Stomach smooth muscle (tissue), 2 donors: Measurements from ENCODE around the gene FAM217A.

Experiments used
- H3K27ac ChIP-seq: one replicate; pipeline ENCODE4 v1.7.0; 2013; ENCODE audit warnings: mild to moderate bottlenecking, low read length, inconsistent platforms
- H3K27me3 ChIP-seq, 2 donors: one replicate each; pipeline ENCODE4 v1.7.0; 2013; ENCODE audit warnings: low read length in 2 of 2; ENCODE audit not compliant: insufficient read depth in 2 of 2, control insufficient read depth in 1 of 2
- H3K36me3 ChIP-seq, 2 donors: one replicate each; pipeline ENCODE4 v1.7.0; 2013; ENCODE audit warnings: low read length in 2 of 2; ENCODE audit not compliant: control insufficient read depth in 2 of 2, insufficient read depth in 2 of 2
- H3K4me1 ChIP-seq: one replicate; pipeline ENCODE4 v1.7.0; 2013; ENCODE audit warnings: low read length; ENCODE audit not compliant: control insufficient read depth, insufficient read depth
- H3K4me3 ChIP-seq, 2 donors: one replicate each; pipeline ENCODE4 v1.7.0; 2013; ENCODE audit warnings: low read length in 2 of 2
- H3K9ac ChIP-seq, 2 donors: one replicate each; pipeline ENCODE4 v1.7.0; 2013; ENCODE audit warnings: low read length in 2 of 2, mild to moderate bottlenecking in 1 of 2
- H3K9me3 ChIP-seq, 2 donors: one replicate each; pipeline ENCODE4 v1.7.0; 2013; ENCODE audit warnings: low read length in 2 of 2; ENCODE audit not compliant: control insufficient read depth in 2 of 2
- donor health status: healthy.
- donor health status: Pancreatic carcinoma.

FAM217A gene

DNA sequence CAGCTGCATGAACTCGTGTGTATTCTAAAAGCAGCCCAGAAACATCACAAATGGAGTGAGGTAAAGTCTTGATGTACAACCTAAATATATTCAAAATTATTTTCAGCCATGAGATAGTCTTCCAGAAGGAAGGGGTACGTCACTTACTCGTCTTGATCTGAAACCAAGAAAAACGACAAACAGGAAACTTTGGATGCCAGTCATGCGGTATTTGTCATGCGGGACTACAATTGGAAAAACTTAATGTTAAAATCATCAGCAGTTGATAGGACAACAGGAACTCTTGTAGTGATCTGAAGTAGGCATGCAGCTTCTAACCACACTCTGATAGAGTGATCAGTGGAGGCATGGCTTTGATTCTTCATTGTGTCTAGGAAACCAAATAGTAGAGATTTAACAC, 29.7 kb downstream of the FAM217A start:
- Histone ChIP-seq H3K36me3 (peaks cover 30 to 39% of the 10 kb centered on the region in 2 donors), H3K9ac (no peak overlapping the region), H3K9me3 (no peaks in the 10 kb centered on the region), H3K4me1 (no peaks in the 10 kb centered on the region), H3K27ac (no peak overlapping the region), H3K27me3 (no peaks in the 10 kb centered on the region), H3K4me3 (no peak overlapping the region)

DNA sequence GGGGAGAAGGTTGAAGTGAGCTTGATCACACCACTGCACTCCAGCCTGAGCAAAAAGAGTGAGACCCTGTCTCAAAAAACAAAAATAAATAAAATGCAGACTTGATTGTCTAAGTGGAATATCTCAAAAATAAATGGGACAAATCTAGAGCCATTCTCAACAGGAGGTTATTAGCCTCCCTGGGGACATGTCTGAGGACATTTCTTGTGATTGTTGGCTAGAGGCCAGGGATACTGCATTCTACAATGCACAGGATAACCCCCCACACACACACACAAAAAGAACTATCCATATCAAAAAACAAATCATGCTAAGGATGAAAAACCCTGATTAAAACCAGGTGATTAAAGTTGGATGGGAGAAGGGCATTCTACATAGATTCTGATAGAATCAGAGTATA, 37.5 kb downstream of the FAM217A start:
- no peak overlapping the region for H3K4me3 ChIP-seq
- no peaks in the 10 kb centered on the region for H3K27me3 ChIP-seq
- H3K36me3 ChIP-seq = peaks cover 31 to 45% of the 10 kb centered on the region in 2 donors
- H3K27ac ChIP-seq = no peak overlapping the region
- no peaks in the 10 kb centered on the region for H3K9me3 ChIP-seq
- H3K4me1 ChIP-seq = no peaks in the 10 kb centered on the region
- H3K9ac ChIP-seq = no peak overlapping the region

- no peak overlapping the region for H3K4me3 ChIP-seq
- H3K9ac ChIP-seq = no peak overlapping the region
- peaks cover 31 to 41% of the 10 kb centered on the region in 2 donors for H3K36me3 ChIP-seq
- no peak overlapping the region for H3K27ac ChIP-seq
- H3K9me3 ChIP-seq = no peaks in the 10 kb centered on the region
- no peaks in the 10 kb centered on the region for H3K27me3 ChIP-seq
- H3K4me1 ChIP-seq = no peaks in the 10 kb centered on the region
These were observed 39.6 kb downstream of the FAM217A start for GRCh38 chr6:4039348-4039747.

DNA sequence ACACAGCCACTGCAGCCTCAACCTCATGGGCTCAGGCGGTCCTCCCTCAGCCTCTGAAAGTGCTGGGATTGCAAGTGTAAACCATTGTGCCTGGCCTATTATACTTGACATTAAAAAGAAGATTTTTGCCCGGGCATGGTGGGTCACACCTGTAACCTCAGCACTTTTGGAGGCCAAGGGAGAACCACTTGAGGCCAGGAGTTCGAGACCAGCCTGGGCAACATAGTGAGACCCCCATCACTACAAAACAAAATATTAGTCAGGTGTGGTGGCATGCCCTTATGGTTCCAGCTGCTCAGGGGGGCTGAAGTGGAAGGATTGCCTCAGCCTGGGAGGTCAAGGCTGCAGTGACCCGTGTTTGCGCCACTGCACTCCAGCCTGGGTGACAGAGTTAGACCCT, 42.4 kb downstream of the FAM217A start:
- no peaks in the 10 kb centered on the region for H3K4me1 ChIP-seq
- no peaks in the 10 kb centered on the region for H3K9me3 ChIP-seq
- no peak overlapping the region for H3K9ac ChIP-seq
- H3K36me3 ChIP-seq = peaks cover 17 to 28% of the 10 kb centered on the region in 2 donors
- no peaks in the 10 kb centered on the region for H3K27me3 ChIP-seq
- no peak overlapping the region for H3K4me3 ChIP-seq
- H3K27ac ChIP-seq = no peak overlapping the region

DNA sequence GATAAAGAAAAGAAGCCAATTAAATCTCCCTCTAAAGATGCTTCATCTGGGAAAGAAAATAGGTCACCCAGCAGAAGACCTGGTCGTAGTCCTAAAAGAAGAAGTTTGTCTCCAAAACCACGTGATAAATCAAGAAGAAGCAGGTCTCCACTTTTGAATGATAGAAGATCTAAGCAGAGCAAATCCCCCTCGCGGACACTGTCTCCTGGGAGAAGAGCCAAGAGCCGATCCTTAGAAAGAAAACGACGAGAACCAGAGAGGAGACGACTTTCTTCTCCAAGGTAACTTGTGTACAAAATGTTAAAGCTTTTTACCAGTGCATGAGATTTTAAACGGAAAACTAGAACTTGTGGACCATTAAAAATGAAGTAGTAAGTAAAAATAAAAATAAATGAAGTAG, 46.5 kb downstream of the FAM217A start:
- no peaks in the 10 kb centered on the region for H3K4me1 ChIP-seq

GRCh38 chr6:4031442-4031841, 47.5 kb downstream of the FAM217A start:
- Histone ChIP-seq H3K36me3 (peaks cover 0 to 4% of the 10 kb centered on the region in 2 donors), H3K4me3 (no peak overlapping the region), H3K4me1 (no peaks in the 10 kb centered on the region), H3K27me3 (no peaks in the 10 kb centered on the region), H3K27ac (no peak overlapping the region), H3K9me3 (no peaks in the 10 kb centered on the region), H3K9ac (no peak overlapping the region)

More for the DNA sequence above, 46.5 kb downstream of the FAM217A start:
- Histone ChIP-seq H3K27ac (no peak overlapping the region), H3K36me3 (peaks cover 0 to 4% of the 10 kb centered on the region in 2 donors), H3K4me3 (peak overlapping the region in 1 of 2 donors; percentile 35), H3K9me3 (no peaks in the 10 kb centered on the region), H3K27me3 (no peaks in the 10 kb centered on the region), H3K9ac (no peak overlapping the region)

GRCh38 chr6:4030669-4031068, 48.3 kb downstream of the FAM217A start:
- Histone ChIP-seq H3K27ac (no peak overlapping the region), H3K36me3 (peaks cover 0 to 4% of the 10 kb centered on the region in 2 donors), H3K4me3 (no peak overlapping the region), H3K4me1 (no peaks in the 10 kb centered on the region), H3K9ac (no peak overlapping the region), H3K9me3 (no peaks in the 10 kb centered on the region), H3K27me3 (no peaks in the 10 kb centered on the region)

GRCh38 chr6:4029687-4030086, 49.2 kb downstream of the FAM217A start:
- H3K27me3 ChIP-seq = no peaks in the 10 kb centered on the region
- H3K36me3 ChIP-seq = peaks cover 0 to 4% of the 10 kb centered on the region in 2 donors
- no peak overlapping the region for H3K9ac ChIP-seq
- H3K4me1 ChIP-seq = no peaks in the 10 kb centered on the region
- no peak overlapping the region for H3K4me3 ChIP-seq
- H3K9me3 ChIP-seq = no peaks in the 10 kb centered on the region
- H3K27ac ChIP-seq = no peak overlapping the region

GRCh38 chr6:4028051-4028450, 50.9 kb downstream of the FAM217A start:
- H3K36me3 ChIP-seq = peaks cover 0 to 4% of the 10 kb centered on the region in 2 donors
- no peak overlapping the region for H3K4me3 ChIP-seq
- H3K27me3 ChIP-seq = no peaks in the 10 kb centered on the region
- peaks cover 8% of the 10 kb centered on the region for H3K4me1 ChIP-seq
- no peak overlapping the region for H3K9ac ChIP-seq
- no peaks in the 10 kb centered on the region for H3K9me3 ChIP-seq
- no peak overlapping the region for H3K27ac ChIP-seq

DNA sequence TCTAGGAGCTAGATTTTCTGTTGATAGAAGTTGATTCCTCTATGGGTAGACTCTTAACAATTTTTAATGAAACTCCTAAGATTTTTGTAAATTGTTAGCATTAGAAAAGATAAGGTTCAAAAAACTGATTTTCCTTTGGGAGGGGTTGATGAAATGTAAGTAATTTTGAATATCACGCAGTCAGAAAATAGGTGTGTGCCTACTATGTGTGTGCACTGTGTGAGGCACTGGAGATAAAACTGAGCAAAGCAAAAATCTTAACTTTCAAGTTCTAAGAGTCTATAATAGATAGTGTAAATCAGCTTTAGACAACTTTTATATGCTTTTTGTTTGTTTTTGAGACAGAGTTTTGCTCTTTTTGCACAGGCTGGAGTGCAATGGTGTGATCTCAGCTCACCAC, 53.3 kb downstream of the FAM217A start:
- Histone ChIP-seq H3K4me3 (no peak overlapping the region), H3K27me3 (no peaks in the 10 kb centered on the region), H3K27ac (no peak overlapping the region), H3K4me1 (peaks cover 16% of the 10 kb centered on the region), H3K9ac (no peak overlapping the region), H3K36me3 (peaks cover 0 to 4% of the 10 kb centered on the region in 2 donors), H3K9me3 (no peaks in the 10 kb centered on the region)

DNA sequence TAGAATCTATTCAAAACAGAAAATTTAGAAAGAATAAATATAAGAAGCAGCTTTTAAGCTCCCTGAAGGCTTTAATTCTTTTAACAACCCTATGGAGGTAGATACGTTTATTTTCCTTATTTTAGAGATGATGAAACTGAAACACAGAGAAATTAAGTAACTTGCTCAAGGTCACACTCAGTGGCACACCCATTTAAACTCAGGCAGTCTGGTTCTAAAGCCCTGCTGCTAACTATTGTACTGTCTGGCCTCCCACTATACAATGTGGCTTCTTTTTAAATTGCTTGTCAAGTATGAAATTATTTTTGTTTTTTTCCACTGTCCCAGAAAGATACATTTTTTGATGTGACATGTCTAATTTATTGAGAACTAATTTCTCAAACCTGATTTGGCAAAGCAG, 55.7 kb downstream of the FAM217A start:
- Histone ChIP-seq H3K27me3 (no peaks in the 10 kb centered on the region), H3K9me3 (no peaks in the 10 kb centered on the region), H3K4me3 (no peak overlapping the region), H3K4me1 (peaks cover 22% of the 10 kb centered on the region), H3K9ac (no peak overlapping the region), H3K27ac (no peak overlapping the region), H3K36me3 (no peaks in the 10 kb centered on the region)
